SU-DHL-6 (cell line): ENCODE data around the gene RAB1B.

Experiments used
- EZH2phosphoT487 ChIP-seq: fragments of 200-600 bp; sonication (generic), shearing (Covaris generic); conservative IDR thresholded peaks from 2 replicates; pipeline ENCODE4 v1.6.1; 2018; ENCODE audit warnings: mild to moderate bottlenecking, antibody characterized with exemption, low read length, moderate library complexity, mixed read lengths
- TF ChIP-seq, protein P1 (sequence below): fragments of 200-600 bp; sonication (generic); IDR thresholded peaks from one replicate; pipeline ENCODE4 v1.5.1; 2017; ENCODE audit warnings: antibody characterized with exemption, mild to moderate bottlenecking, low read length, moderate library complexity; ENCODE audit not compliant: insufficient read depth, poor library complexity, severe bottlenecking

DNA sequence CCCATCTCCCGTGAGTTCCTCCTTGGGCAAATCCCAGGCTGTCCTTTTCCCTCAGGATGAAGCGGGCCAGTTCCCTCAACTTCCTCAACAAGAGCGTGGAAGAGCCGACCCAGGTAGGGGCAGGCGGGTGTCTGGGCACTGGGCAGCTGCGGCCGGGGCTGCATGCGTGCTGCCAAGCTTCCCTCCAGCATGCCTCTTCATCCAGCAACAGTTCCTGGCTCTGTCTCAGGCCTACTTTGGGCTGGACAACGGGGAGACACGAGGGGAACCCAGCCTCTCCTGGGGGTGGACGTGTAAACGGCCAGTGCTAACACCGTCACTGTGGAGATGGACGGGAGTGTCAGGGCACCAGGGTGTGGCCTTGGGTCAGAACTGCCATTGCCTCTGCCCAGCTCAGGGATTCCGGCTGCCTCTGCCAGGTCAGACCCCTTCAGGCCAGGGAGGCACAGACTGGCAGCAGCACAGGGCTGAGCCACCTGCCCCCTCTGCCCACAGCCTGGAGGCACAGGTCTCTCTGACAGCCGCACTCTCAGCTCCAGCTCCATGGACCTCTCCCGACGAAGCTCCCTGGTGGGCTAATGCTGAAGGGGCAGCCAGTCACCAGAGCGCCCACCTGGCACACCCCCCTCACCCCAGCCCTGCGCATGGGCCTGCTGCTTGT is 1.9 kb upstream of the RAB1B start:
- TF ChIP-seq EZH2phosphoT487: no peak
- TF ChIP-seq, protein P1, sequence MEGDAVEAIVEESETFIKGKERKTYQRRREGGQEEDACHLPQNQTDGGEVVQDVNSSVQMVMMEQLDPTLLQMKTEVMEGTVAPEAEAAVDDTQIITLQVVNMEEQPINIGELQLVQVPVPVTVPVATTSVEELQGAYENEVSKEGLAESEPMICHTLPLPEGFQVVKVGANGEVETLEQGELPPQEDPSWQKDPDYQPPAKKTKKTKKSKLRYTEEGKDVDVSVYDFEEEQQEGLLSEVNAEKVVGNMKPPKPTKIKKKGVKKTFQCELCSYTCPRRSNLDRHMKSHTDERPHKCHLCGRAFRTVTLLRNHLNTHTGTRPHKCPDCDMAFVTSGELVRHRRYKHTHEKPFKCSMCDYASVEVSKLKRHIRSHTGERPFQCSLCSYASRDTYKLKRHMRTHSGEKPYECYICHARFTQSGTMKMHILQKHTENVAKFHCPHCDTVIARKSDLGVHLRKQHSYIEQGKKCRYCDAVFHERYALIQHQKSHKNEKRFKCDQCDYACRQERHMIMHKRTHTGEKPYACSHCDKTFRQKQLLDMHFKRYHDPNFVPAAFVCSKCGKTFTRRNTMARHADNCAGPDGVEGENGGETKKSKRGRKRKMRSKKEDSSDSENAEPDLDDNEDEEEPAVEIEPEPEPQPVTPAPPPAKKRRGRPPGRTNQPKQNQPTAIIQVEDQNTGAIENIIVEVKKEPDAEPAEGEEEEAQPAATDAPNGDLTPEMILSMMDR: no peak
